ENCODE data around the gene ZCCHC14.
"Not testable (repeated sequence)": the region's sequence is repeated elsewhere in the genome, so short reads cannot be mapped to it uniquely, and the experiment has no call there.

ZCCHC14 gene

DNA sequence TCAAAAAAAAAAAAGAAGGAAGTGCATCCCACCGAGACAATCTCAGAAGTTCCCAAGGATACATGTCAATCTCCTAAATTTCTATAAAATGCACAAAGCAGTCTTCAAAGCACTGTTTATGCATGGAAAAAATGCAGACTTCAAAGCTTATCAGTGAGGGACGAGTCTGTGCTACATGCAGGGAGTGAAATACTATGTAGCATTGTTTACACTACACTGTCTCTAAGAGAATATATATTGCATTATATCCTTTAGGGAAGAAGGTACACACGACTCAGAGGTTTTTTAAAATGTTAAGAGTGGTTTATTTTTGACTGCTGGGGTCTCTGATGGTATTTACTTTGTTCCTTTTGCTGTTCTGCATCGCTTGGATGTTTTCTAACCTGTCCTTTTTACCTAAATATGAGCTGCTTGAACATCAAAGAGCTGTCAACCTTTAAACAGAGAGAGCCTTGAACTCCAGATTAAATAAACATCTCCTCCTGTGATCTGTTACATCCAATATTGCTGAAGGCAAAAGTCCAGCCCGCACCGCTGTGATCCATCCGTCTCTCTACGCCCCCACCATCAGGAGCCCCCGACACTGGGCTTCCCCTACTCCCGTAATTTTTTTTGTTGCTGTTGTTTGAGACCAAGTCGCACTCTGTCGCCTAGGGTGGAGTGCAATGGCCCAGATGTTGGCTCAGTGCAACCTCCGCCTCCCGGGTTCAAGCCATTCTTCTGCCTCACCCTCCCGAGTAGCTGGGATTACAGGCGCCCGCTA is 110.6 kb downstream of the ZCCHC14 start:
- DNase-seq (ENCODE audit: low spot score) = no peak

- DNase-seq (ENCODE audit: low spot score) = no peak
Measured at GRCh38 chr16:87380881-87381280, 111.9 kb downstream of the ZCCHC14 start.

DNA sequence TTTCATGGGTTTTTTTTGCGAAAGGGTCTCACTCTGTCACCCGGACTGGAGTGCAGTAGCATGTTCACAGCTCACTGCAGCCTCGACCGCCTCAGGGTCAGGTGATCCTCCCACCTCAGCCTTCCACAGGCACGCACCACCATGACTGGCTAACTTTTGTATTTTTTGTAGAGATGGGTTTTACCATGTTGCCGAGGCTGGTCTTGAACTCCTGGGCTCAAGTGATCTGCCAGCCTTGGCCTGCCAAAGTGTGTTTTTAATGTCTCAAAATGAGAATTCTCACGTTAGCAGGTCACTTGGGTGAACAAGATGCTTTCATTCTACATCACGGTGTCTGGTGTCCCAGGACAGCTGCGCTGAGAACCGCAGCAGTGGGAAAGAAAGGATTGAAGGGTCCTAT is 112.4 kb downstream of the ZCCHC14 start:
- DNase-seq (ENCODE audit: low spot score) = no peak

GRCh38 chr16:87379312-87379752 is 113.5 kb downstream of the ZCCHC14 start:
- DNase-seq (ENCODE audit: low spot score) = not testable (repeated sequence)

DNA sequence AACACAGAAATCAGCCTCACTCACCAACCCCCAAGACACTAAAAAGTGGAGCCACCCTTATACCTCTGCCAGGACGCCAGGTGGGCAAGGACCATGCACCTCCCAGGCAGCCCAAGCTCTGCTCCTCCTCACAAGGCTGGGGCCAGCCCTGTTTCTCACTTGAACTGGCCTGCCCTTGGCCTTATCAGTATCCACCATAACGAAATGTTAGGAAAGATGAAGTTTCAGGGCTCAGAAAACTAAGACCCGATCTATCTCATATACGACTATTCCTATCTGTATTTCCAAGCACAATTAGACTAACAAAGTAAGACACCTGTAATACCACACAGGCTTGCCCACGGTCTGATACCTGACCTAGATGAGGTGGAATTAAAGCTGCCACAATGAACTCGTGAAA is 116.2 kb downstream of the ZCCHC14 start:
- no peak for DNase-seq (ENCODE audit: low spot score)

DNA sequence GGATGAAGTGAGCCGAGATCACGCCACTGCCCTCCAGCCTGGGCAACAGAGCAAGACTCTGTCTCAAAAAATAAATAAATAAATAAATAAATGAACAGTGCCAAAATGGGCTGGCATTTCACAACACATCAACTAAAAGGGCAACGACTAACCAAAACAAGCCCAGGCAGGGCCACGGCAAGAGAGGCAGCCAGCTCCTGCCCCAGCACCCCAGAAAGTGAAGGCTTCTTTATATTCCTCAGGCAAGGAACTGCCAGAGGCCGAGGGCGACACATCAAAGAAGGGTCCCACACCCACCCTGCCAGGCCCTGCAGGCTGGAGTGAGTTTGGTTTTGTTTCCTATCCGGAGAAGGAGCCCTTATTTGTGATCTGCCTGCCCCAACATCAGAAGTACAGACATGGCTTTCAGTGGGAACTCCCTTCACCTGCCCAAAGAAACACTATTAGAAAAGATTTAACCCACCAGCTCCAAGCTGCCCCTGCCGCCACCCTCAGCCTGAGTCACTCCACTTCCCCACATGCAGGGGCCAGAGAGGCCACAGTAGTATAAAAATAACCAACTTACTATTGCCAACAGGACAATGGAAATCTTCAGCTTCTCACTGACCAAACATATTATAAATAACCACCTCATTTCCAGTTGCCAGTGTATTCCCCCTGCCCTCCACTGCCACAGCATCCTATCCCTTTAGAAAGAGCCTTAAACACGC is 117.2 kb downstream of the ZCCHC14 start:
- DNase-seq (ENCODE audit: low spot score) = no peak

GRCh38 chr16:87374313-87374712 is 118.5 kb downstream of the ZCCHC14 start:
- no peak for DNase-seq (ENCODE audit: low spot score)

- no peak for DNase-seq (ENCODE audit: low spot score)
Measured at GRCh38 chr16:87372305-87372704, 120.5 kb downstream of the ZCCHC14 start.

- DNase-seq (ENCODE audit: low spot score) = no peak
Measured at GRCh38 chr16:87371261-87371866, 121.5 kb downstream of the ZCCHC14 start.

DNA sequence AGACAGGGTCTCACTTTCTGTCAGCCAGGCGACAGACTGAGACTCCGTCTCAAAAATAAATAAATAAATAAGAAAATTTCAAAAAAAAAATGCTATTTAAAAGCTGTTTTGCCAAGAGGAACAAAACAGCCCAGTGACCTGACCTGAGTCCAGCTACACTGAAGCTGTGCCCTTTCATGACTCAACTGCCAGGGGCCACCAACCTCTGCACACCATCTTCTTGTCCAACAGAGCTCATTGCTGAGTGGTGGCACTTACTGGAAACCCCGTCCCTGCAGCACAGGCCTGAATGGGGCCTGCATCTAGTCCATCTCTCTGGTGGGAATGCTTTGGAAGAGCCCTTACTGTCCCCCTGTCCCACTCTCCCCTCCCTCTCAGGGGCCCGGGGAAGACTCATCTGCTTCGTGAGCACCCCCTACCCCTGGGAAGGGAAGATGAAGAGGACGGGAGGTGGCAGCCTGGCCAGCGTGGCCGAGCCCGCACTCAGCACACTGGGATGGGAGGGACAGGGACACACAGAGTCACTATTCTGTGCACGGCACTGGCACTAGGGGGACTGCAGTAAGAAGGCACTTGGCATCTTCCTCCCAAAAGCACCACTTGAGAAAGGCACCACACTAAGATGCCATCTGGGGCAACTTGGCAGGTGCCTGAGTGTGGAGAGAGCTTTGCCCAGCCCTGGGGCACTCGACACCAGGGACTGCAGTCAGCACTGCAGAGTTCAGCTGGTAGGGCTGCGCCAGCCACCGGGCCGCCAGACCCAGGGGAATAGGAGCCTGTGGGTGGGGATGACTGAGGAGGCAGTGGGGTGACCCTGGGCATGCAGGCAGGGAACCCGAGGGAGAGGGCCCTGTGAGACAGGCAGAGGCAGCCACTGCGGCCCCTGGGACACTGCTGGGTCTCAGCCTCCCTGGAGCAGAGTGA is 122.8 kb downstream of the ZCCHC14 start:
- DNase-seq (ENCODE audit: low spot score) = no peak

GRCh38 chr16:87369117-87369765 is 123.6 kb downstream of the ZCCHC14 start:
- DNase-seq (ENCODE audit: low spot score) = no peak

- no peak for DNase-seq (ENCODE audit: low spot score)
Measured at GRCh38 chr16:87368029-87368770, 124.6 kb downstream of the ZCCHC14 start.

DNA sequence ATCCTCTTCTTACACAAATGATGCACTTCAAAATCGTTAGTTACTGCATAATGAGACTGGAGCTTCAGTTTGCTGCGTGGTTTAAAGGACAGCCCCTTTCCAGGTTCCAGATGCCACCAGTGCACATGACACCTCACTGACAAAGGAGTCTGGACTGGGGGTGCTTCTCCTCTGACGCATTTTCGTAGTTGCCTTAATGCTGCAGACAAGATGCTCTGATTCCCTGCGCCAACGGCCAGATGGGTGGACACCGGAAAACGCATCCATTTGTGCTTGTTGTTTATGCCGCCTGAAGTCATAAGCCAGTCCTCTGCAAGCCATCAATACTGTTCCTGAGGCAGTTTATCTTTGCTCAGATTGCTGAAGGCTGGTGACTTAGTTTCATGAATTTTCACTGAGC is 125.3 kb downstream of the ZCCHC14 start:
- DNase-seq (ENCODE audit: low spot score) = no peak

GRCh38 chr16:87366930-87367329 is 125.9 kb downstream of the ZCCHC14 start:
- DNase-seq (ENCODE audit: low spot score) = no peak

DNA sequence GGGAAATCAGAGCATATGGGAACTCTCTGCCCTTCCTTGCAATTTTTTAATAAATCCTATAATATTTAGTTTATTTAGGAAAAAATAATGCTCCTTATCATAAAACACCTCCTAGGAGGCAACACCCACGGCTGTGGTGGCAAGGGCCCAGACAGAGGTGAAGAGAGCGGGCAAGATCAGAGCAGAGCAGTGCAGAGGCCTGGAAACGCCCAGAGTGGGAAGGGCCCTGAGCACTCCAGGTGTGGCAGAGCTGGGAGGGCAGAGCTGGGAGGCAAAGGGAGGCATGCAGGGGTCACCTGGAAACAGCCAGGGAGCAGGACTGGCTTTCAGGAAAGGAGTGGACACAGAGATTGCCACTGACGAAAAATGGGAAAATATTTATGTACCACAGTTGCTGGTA is 126.5 kb downstream of the ZCCHC14 start:
- DNase-seq (ENCODE audit: low spot score) = no peak

GRCh38 chr16:87365021-87365713 is 127.7 kb downstream of the ZCCHC14 start:
- DNase-seq (ENCODE audit: low spot score) = no peak

- no peak for DNase-seq (ENCODE audit: low spot score)
Measured at GRCh38 chr16:87363771-87364455, 128.9 kb downstream of the ZCCHC14 start.

- DNase-seq (ENCODE audit: low spot score) = not testable (repeated sequence)
Measured at GRCh38 chr16:87362828-87363559, 129.8 kb downstream of the ZCCHC14 start.

Data from RKO (cell line).